Activated naive CD4-positive, alpha-beta T cell treated with anti-CD3 and anti-CD28 coated beads, Interleukin-2, amount 50 U/mL, for 72 hours (primary cell): ENCODE measurements around the gene CALCA. TPM values are rescaled to one million over a fixed set of nuclear protein-coding genes. Genes with fewer than 3 reads are reported as not detected.

Experiments
- ATAC-seq, 2 donors: fragments of 150-1000 bp; cut with Tn5 transposase; 2 replicates each; pipeline ENCODE4 v1.10.0; 2021; ENCODE audit warnings: mild to moderate bottlenecking in 2 of 2, moderate library complexity in 2 of 2
- DNase-seq, 2 donors: peaks; one replicate each; pipeline ENCODE4 v3.0.0; 2021 to 2022; ENCODE audit warnings: low spot score in 2 of 2
- H3K27ac Mint-ChIP-seq, 2 donors: one replicate each; pipeline ENCODE4 v1.8.0; 2022; ENCODE audit warnings: mild to moderate bottlenecking in 2 of 2, mixed read lengths in 2 of 2
- H3K36me3 Mint-ChIP-seq, 2 donors: one replicate each; pipeline ENCODE4 v1.8.0; 2022; ENCODE audit warnings: mixed read lengths in 2 of 2
- H3K9me3 Mint-ChIP-seq, 2 donors: one replicate each; pipeline ENCODE4 v1.8.0; 2022; ENCODE audit warnings: mixed read lengths in 2 of 2
- total RNA-seq, 2 donors: library from RNA; stranded (reverse); gene quantifications; one replicate each; pipeline ENCODE4 v1.2.3, GENCODE V29; 2022

CALCA gene
- total RNA-seq, 2 donors from 2014 or later, result not detected

DNA sequence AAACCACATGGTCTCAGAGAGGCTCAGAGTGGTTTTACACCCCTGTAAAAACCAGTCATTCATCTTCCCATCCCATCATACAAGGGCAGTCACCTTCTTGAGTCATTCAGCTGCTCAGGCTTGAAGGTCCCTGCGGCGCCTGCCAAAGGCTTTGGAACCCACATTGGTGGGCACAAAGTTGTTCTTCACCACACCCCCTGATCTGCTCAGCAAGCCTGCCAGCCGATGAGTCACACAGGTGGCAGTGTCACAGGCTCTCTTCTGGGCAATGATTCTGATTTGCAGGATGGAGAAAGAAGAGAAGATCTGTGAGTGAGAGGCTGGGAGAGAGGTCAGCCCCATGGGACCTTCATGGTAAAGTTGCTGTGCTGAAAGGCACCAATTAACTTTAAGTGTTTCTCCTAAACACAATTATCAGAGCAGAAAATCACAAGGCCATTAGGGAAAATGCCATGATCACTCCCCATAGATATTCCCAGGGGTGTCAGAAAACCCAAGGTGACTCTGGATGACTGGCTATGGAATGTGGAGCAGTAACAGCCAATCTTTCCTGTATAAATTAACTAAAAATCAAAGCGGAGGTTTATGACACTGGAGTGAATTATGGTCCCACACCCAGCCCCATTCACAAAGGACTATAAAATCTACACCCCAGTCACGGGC is 4.4 kb downstream of the CALCA start:
- no peaks in the 10 kb centered on the region for H3K9me3 Mint-ChIP-seq
- ATAC-seq (peak in 1 of 2 donors; percentile 18), DNase-seq (no peak)
- no peak overlapping the region for H3K27ac Mint-ChIP-seq
- H3K36me3 Mint-ChIP-seq, result no peaks in the 10 kb centered on the region

- H3K36me3 Mint-ChIP-seq, result no peaks in the 10 kb centered on the region
- DNase-seq (no peak), ATAC-seq (no peak)
- H3K27ac Mint-ChIP-seq, result no peak overlapping the region
- H3K9me3 Mint-ChIP-seq, result peaks cover 0 to 1% of the 10 kb centered on the region in 2 donors
Measured at GRCh38 chr11:14956111-14956510, 16.0 kb downstream of the CALCA start.

- DNase-seq, result no peak
- no peak for ATAC-seq
- no peaks in the 10 kb centered on the region for H3K9me3 Mint-ChIP-seq
- no peaks in the 10 kb centered on the region for H3K36me3 Mint-ChIP-seq
- no peak overlapping the region for H3K27ac Mint-ChIP-seq
Measured at GRCh38 chr11:14954581-14954980, 17.6 kb downstream of the CALCA start.

DNA sequence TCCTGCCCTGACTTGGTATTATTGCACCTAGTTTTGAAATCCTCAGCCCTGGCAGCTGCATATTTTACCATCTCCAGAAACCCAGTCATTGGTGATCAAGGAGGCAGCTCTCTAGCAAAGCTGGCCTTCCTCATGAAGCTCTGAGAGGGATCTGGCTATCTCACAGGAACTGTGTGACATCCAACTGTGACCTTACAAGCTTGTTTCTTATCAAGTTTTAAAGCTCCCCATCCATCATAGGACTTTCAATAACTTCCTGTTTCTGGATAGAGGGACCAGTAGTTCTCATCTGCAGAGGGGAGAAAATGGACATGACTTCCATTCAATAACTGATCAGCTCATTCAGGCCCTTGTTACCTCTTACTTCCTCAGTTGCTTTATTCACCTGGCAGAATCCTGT is 18.2 kb downstream of the CALCA start:
- Mint-ChIP-seq H3K27ac (no peak overlapping the region), H3K36me3 (no peaks in the 10 kb centered on the region), H3K9me3 (no peaks in the 10 kb centered on the region)
- ATAC-seq, result no peak
- DNase-seq, result no peak

DNA sequence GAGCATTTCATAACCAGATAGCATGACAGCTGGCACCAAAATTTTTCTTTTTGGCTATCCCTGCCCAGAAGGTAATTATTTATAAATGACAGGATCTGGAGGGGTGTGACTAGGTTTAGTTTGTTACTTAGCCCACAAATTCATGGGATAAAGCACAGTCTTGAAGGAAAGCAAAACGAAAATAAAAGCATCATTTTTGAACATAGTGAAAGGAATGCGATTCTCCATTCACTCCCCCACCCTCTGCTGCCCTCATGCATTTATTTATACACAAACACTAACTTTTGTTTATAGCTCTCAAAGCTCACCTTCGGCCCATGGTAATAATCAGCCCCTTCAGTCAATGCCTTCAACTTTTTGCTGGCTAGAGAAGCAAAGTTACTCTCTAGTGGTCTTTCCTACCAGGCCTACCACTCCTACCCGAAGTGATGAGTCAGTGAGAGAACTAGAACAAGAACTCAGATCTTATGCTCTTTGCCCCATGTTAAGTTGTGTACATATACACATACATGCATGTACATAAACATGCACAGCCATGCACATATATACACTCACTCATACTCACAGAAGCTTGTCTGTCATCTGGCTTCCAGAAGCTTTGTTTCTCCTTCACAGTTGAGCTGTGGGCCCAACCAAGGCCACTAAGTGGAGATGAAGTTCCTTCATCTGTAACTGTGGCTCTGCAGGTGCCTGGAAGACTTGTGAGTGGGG is 22.6 kb downstream of the CALCA start:
- no peak for DNase-seq
- H3K27ac Mint-ChIP-seq, result no peak overlapping the region
- H3K9me3 Mint-ChIP-seq, result no peaks in the 10 kb centered on the region
- no peak for ATAC-seq
- no peaks in the 10 kb centered on the region for H3K36me3 Mint-ChIP-seq

DNA sequence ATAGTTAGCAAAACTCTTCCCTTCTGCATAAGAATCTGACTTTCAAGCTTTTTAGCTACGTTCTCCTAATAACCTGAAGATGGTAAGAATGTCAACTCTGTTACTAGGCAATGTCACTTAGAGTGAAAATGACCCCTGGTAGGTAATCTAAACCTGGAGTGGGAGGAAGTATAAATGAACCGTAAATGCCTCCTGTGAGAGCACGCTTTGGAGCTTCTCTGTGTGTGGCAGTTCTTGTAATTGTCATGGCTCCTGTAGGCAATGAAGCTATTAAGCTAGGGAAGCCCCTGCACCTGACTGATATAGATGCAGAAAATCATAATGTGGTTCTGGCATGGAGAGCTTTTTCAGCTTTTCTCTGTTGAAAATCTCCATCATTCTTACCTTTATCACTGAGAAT is 29.4 kb downstream of the CALCA start:
- ATAC-seq, result no peak
- no peak overlapping the region for H3K27ac Mint-ChIP-seq
- no peak for DNase-seq
- peaks cover 0 to 4% of the 10 kb centered on the region in 2 donors for H3K36me3 Mint-ChIP-seq
- peaks cover 0 to 4% of the 10 kb centered on the region in 2 donors for H3K9me3 Mint-ChIP-seq

- ATAC-seq (no peak), DNase-seq (no peak)
- Mint-ChIP-seq H3K27ac (no peak overlapping the region), H3K9me3 (peaks cover 0 to 4% of the 10 kb centered on the region in 2 donors), H3K36me3 (peaks cover 0 to 4% of the 10 kb centered on the region in 2 donors)
Measured at GRCh38 chr11:14938936-14939335, 33.2 kb downstream of the CALCA start.

DNA sequence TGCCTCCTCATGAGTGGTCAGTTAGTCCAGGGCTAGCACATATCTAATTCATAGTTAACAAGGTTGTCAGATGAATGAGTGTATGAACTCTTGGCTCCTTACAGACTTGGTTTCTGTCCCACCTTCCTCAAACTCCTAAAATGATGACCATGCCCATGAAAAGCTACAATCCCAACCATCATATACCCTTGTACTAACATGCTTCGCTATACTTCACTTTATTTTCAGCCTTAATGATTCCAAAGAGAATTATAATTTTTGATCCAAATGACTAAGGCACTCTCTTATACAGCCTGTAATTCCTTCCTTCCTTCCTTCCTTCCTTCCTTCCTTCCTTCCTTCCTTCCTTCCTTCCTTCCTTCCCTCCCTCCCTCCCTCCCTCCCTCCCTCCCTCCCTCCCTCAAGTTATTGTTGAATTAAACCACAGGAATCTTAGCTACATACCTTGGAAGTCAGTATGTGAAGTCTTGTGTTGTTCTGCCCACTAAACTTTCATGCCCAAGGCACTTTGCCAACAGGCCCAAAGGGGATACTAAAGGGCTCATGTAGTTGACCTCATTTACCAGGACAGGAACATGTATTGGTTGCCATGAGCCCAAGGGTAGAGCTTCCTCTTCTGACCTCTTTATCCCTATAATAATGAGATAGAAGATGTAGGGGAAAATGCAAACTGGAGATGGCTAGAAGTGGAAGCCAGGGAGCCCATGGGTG is 37.4 kb downstream of the CALCA start:
- Mint-ChIP-seq H3K9me3 (peaks cover 0 to 4% of the 10 kb centered on the region in 2 donors), H3K36me3 (peaks cover 0 to 4% of the 10 kb centered on the region in 2 donors), H3K27ac (no peak overlapping the region)
- no peak for DNase-seq
- no peak for ATAC-seq

- no peak for ATAC-seq
- H3K36me3 Mint-ChIP-seq, result peaks cover 0 to 6% of the 10 kb centered on the region in 2 donors
- no peak overlapping the region for H3K27ac Mint-ChIP-seq
- H3K9me3 Mint-ChIP-seq, result no peaks in the 10 kb centered on the region
- DNase-seq, result no peak
Measured at GRCh38 chr11:14932447-14932846, 39.7 kb downstream of the CALCA start.

DNA sequence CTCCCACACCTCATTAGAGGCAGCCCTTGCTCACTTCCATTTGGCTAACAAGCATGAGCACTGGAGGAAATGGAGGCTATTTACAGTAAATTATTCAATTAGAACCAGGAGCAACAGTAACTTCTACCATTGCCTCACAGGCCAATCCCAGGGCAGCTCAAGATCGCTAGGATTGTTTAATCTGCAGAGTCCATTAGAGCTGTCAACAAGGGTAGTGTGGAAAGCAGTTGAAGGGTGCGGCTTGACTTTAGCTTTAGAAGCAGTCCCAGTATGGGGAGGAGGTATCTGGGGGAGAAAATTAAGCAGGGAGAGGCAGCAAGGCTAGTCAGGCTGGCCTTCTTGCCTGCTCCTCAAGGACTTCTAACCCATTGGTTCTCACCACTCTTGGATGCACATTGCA is 41.8 kb downstream of the CALCA start:
- no peak for DNase-seq
- peaks cover 5 to 6% of the 10 kb centered on the region in 2 donors for H3K36me3 Mint-ChIP-seq
- H3K9me3 Mint-ChIP-seq, result no peaks in the 10 kb centered on the region
- ATAC-seq, result no peak
- no peak overlapping the region for H3K27ac Mint-ChIP-seq

- H3K36me3 Mint-ChIP-seq, result peaks cover 5 to 6% of the 10 kb centered on the region in 2 donors
- H3K9me3 Mint-ChIP-seq, result no peaks in the 10 kb centered on the region
- ATAC-seq (no peak), DNase-seq (no peak)
- H3K27ac Mint-ChIP-seq, result no peak overlapping the region
Measured at GRCh38 chr11:14927146-14927545, 45.0 kb downstream of the CALCA start.

DNA sequence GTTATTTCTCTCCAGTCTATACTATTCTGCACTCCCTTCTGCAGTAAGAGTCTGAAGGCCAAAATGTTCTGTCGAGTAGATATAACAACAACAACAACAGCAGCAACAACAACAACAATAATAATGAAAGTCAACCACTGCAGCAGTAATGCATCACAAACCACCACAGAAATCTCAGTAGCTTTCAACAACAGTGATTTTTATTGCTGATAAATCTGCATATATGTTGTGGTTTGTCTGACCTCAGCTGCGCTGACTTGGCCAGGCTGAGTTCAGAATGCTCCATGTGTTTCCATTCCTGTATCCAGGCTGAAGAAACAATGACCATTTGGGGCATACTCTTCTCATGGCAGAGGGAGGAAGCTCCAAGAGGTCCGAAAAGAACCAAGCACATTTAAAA is 47.8 kb downstream of the CALCA start:
- ATAC-seq, result no peak
- no peaks in the 10 kb centered on the region for H3K9me3 Mint-ChIP-seq
- H3K36me3 Mint-ChIP-seq, result peaks cover 5 to 6% of the 10 kb centered on the region in 2 donors
- no peak for DNase-seq
- no peak overlapping the region for H3K27ac Mint-ChIP-seq

Other genes starting within 250 kb of the CALCA start
- 10 to 100 TPM in 1 of 2 donors, 1 to 10 TPM in 1; 5.1 to 20.6 TPM for gene CYP2R1, start 80.1 kb downstream of the CALCA start, total RNA-seq
- 1 to 10 TPM in 1 of 2 donors, under 1 TPM in 1; 0.75 to 3.6 TPM for gene CALCB, start 101.2 kb upstream of the CALCA start, total RNA-seq
- 1 to 10 TPM in 1 of 2 donors, under 1 TPM in 1; 0.36 to 1.4 TPM for gene INSC, start 142.6 kb upstream of the CALCA start, total RNA-seq